ENCODE results near the gene CHRNA4.

GRCh38 chr20:63402181-63402859 is 41.2 kb upstream of the CHRNA4 start:
- TF ChIP-seq CTCF (optimal IDR thresholded peaks at IDR 0.05 in 1 of 3, IDR thresholded peaks at IDR 0.05 in 1 of 3, conservative IDR thresholded peaks at IDR 0.05 in 1 of 3; ENCODE audit: extremely low read depth in 1 of 3, insufficient read depth in 2 of 3, low read length in 3 of 3) (no peak), EZH2 (IDR thresholded peaks at IDR 0.05; ENCODE audit: low read length) (no peak)
